K562 (cell line): Measurements from ENCODE around the gene SDHAF4. TPM values are rescaled to one million over a fixed set of nuclear protein-coding genes. Genes with fewer than 3 reads are reported as not detected.

Source experiments
- CHCHD3 ChIP-seq: fragments of 250-450 bp; sonication (Bioruptor Pico); IDR thresholded peaks from 2 replicates; pipeline ENCODE4 v2.1.2; 2022; ENCODE audit warnings: mild to moderate bottlenecking
- EGR1 ChIP-seq: fragments of 450-650 bp; conservative IDR thresholded peaks from 2 replicates; pipeline ENCODE4 v1.6.1; 2017; ENCODE audit warnings: mild to moderate bottlenecking
- HNRNPH1 ChIP-seq: fragments of 200-400 bp; formaldehyde crosslinking; optimal IDR thresholded peaks from 2 replicates; pipeline ENCODE3; 2017; ENCODE audit warnings: low read depth, mild to moderate bottlenecking, low read length, moderate library complexity
- JUN ChIP-seq, 2 experiments: sonication (generic) in 1 of 2; formaldehyde crosslinking in 1 of 2; IDR thresholded peaks; 2 replicates each; pipeline versions ENCODE4 v1.6.1 to v1.8.0; 2012 to 2022; ENCODE audit warnings: borderline replicate concordance in 2 of 2, mild to moderate bottlenecking in 2 of 2, improper control_type of control experiment in 1 of 2, low read depth in 1 of 2, low read length in 1 of 2, missing genetic modification reagents in 1 of 2
- LARP7 ChIP-seq: fragments of 450-650 bp; IDR thresholded peaks from 2 replicates; pipeline ENCODE4 v1.6.1; 2016
- NBN ChIP-seq: fragments of 450-650 bp; IDR thresholded peaks from 2 replicates; pipeline ENCODE4 v1.6.1; 2016; ENCODE audit warnings: low read depth, mild to moderate bottlenecking
- RBFOX2 ChIP-seq: fragments of 200-400 bp; formaldehyde crosslinking; IDR thresholded peaks from 2 replicates; pipeline ENCODE4 v1.6.1; 2017; ENCODE audit warnings: low read depth, mild to moderate bottlenecking, low read length, moderate library complexity
- RFX1 ChIP-seq: fragments of 450-650 bp; IDR thresholded peaks from 2 replicates; pipeline ENCODE4 v1.6.1; 2016; ENCODE audit warnings: mild to moderate bottlenecking, moderate library complexity
- SOX6 ChIP-seq: fragments of 450-650 bp; IDR thresholded peaks from 2 replicates; pipeline ENCODE4 v1.6.1; 2014; ENCODE audit warnings: mild to moderate bottlenecking
- WHSC1 ChIP-seq: IDR thresholded peaks from one replicate; pipeline ENCODE4 v1.6.1; 2012; ENCODE audit warnings: low read length, control low read depth, inconsistent platforms
- ZBTB8A ChIP-seq: fragments of 450-650 bp; IDR thresholded peaks from 2 replicates; pipeline ENCODE4 v1.6.1; 2018; ENCODE audit warnings: mild to moderate bottlenecking, moderate library complexity; ENCODE audit not compliant: partially characterized antibody
- polyA plus RNA-seq, 8 experiments: library from polyadenylated mRNA; depleted of rRNA in 4 of 8; stranded (reverse) in 5 of 8; unstranded in 3 of 8; fragments of >200 nt; fragmentation: Nextera tagmentation in 2 of 8; fragmentation: Illumina TruSeq in 1 of 8; extraction: Ambion mirVana in 2 of 8; extraction: Trizol in 1 of 8; gene quantifications; 2 replicates each; pipeline versions ENCODE4 v1.2.1 to v1.2.3, GENCODE V29; 2011 to 2014; ENCODE audit warnings: inconsistent platforms in 1 of 8, missing spikeins in 1 of 8
- total RNA-seq, 7 experiments: library from RNA; depleted of rRNA in 6 of 7; stranded (reverse); fragments of >200 nt in 6 of 7; fragmentation: Illumina TruSeq in 2 of 7; extraction: Trizol in 2 of 7; gene quantifications; 2 replicates each; pipeline versions ENCODE4 v1.2.1 to v1.2.3, GENCODE V29; 2011 to 2021; ENCODE audit warnings: low replicate concordance in 1 of 7
- TF ChIP-seq, protein P1 (sequence below): fragments of 250-450 bp; sonication (Bioruptor Pico); IDR thresholded peaks from 2 replicates; pipeline ENCODE4 v1.8.0; 2022; ENCODE audit warnings: inconsistent platforms, mild to moderate bottlenecking, moderate library complexity, borderline replicate concordance
- TF ChIP-seq, protein P2 (sequence below): fragments of 200-600 bp; sonication (generic); IDR thresholded peaks from one replicate; pipeline ENCODE4 v1.6.1; 2012; ENCODE audit warnings: mild to moderate bottlenecking, low read depth, low read length, inconsistent platforms
- TF ChIP-seq, protein P3 (sequence below): fragments of 450-650 bp; conservative IDR thresholded peaks from 2 replicates; pipeline ENCODE4 v1.6.1; 2016; ENCODE audit warnings: missing genetic modification characterization, low read depth, mild to moderate bottlenecking, control low read depth, missing compliant biosample characterization

Gene SDHAF4
- total and polyA plus RNA-seq, 9 of the 15 experiments (the other 6 are each of a cell fraction or from before 2014, with no cell fraction given), result 3.5 to 12.0 (median 6.2) TPM

DNA sequence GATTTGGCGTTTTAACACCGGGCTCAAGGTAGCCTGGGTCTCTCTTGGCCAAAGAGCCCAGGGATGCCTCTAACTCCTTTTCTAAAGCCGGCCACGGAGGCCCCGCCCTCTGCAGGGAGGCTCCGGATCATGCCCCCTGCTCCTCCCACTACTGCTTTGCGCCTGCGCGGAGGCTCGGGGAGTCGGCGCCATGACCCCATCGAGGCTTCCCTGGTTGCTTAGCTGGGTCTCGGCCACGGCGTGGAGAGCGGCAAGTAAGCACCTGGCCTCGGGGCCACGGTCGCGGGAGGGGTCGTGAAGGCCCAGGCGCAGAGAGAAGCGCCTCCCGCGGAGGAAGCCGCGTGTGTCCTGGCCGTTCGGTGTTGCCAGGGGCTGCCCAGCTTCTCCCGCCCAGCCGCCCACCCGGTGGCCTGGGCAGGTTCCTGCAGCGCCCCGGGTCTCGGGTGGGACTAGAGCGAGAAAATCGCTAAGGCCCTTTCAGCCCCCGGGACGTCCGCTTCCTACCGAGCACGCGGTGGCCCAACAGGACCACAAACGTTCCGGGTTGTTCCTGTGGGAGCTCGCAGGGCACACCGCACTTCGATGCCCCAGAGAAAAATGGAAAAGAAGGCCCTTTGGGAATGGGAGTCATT lies at the start of gene SDHAF4 (continued):
- TF ChIP-seq, protein P1, sequence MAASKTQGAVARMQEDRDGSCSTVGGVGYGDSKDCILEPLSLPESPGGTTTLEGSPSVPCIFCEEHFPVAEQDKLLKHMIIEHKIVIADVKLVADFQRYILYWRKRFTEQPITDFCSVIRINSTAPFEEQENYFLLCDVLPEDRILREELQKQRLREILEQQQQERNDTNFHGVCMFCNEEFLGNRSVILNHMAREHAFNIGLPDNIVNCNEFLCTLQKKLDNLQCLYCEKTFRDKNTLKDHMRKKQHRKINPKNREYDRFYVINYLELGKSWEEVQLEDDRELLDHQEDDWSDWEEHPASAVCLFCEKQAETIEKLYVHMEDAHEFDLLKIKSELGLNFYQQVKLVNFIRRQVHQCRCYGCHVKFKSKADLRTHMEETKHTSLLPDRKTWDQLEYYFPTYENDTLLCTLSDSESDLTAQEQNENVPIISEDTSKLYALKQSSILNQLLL (CRISPR knock-in tag), result no peak
- TF ChIP-seq NBN (no peak), ZBTB8A (no peak), JUN (IDR thresholded peaks at IDR 0.05; ENCODE audit: borderline replicate concordance, low read depth, low read length) (no peak), JUN (CRISPR knock-in tag; IDR thresholded peaks at IDR 0.05; ENCODE audit: borderline replicate concordance) (no peak), HNRNPH1 (no peak), SOX6 (no peak), RBFOX2 (peak; percentile 97), LARP7 (no peak), WHSC1 (no peak), RFX1 (peak; percentile 3; the same call in 1 of the 2 replicates), CHCHD3 (CRISPR knock-in tag) (no peak), EGR1 (peak; percentile 48; the same call in 1 of the 2 replicates)
- TF ChIP-seq, protein P2, sequence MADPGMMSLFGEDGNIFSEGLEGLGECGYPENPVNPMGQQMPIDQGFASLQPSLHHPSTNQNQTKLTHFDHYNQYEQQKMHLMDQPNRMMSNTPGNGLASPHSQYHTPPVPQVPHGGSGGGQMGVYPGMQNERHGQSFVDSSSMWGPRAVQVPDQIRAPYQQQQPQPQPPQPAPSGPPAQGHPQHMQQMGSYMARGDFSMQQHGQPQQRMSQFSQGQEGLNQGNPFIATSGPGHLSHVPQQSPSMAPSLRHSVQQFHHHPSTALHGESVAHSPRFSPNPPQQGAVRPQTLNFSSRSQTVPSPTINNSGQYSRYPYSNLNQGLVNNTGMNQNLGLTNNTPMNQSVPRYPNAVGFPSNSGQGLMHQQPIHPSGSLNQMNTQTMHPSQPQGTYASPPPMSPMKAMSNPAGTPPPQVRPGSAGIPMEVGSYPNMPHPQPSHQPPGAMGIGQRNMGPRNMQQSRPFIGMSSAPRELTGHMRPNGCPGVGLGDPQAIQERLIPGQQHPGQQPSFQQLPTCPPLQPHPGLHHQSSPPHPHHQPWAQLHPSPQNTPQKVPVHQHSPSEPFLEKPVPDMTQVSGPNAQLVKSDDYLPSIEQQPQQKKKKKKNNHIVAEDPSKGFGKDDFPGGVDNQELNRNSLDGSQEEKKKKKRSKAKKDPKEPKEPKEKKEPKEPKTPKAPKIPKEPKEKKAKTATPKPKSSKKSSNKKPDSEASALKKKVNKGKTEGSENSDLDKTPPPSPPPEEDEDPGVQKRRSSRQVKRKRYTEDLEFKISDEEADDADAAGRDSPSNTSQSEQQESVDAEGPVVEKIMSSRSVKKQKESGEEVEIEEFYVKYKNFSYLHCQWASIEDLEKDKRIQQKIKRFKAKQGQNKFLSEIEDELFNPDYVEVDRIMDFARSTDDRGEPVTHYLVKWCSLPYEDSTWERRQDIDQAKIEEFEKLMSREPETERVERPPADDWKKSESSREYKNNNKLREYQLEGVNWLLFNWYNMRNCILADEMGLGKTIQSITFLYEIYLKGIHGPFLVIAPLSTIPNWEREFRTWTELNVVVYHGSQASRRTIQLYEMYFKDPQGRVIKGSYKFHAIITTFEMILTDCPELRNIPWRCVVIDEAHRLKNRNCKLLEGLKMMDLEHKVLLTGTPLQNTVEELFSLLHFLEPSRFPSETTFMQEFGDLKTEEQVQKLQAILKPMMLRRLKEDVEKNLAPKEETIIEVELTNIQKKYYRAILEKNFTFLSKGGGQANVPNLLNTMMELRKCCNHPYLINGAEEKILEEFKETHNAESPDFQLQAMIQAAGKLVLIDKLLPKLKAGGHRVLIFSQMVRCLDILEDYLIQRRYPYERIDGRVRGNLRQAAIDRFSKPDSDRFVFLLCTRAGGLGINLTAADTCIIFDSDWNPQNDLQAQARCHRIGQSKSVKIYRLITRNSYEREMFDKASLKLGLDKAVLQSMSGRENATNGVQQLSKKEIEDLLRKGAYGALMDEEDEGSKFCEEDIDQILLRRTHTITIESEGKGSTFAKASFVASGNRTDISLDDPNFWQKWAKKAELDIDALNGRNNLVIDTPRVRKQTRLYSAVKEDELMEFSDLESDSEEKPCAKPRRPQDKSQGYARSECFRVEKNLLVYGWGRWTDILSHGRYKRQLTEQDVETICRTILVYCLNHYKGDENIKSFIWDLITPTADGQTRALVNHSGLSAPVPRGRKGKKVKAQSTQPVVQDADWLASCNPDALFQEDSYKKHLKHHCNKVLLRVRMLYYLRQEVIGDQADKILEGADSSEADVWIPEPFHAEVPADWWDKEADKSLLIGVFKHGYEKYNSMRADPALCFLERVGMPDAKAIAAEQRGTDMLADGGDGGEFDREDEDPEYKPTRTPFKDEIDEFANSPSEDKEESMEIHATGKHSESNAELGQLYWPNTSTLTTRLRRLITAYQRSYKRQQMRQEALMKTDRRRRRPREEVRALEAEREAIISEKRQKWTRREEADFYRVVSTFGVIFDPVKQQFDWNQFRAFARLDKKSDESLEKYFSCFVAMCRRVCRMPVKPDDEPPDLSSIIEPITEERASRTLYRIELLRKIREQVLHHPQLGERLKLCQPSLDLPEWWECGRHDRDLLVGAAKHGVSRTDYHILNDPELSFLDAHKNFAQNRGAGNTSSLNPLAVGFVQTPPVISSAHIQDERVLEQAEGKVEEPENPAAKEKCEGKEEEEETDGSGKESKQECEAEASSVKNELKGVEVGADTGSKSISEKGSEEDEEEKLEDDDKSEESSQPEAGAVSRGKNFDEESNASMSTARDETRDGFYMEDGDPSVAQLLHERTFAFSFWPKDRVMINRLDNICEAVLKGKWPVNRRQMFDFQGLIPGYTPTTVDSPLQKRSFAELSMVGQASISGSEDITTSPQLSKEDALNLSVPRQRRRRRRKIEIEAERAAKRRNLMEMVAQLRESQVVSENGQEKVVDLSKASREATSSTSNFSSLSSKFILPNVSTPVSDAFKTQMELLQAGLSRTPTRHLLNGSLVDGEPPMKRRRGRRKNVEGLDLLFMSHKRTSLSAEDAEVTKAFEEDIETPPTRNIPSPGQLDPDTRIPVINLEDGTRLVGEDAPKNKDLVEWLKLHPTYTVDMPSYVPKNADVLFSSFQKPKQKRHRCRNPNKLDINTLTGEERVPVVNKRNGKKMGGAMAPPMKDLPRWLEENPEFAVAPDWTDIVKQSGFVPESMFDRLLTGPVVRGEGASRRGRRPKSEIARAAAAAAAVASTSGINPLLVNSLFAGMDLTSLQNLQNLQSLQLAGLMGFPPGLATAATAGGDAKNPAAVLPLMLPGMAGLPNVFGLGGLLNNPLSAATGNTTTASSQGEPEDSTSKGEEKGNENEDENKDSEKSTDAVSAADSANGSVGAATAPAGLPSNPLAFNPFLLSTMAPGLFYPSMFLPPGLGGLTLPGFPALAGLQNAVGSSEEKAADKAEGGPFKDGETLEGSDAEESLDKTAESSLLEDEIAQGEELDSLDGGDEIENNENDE, result no peak
- TF ChIP-seq, protein P3, sequence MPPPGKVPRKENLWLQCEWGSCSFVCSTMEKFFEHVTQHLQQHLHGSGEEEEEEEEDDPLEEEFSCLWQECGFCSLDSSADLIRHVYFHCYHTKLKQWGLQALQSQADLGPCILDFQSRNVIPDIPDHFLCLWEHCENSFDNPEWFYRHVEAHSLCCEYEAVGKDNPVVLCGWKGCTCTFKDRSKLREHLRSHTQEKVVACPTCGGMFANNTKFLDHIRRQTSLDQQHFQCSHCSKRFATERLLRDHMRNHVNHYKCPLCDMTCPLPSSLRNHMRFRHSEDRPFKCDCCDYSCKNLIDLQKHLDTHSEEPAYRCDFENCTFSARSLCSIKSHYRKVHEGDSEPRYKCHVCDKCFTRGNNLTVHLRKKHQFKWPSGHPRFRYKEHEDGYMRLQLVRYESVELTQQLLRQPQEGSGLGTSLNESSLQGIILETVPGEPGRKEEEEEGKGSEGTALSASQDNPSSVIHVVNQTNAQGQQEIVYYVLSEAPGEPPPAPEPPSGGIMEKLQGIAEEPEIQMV (tag), result no peak
